ENCODE results near the gene PRPF6. TPM values are rescaled to one million over a fixed set of nuclear protein-coding genes. Genes with fewer than 3 reads are reported as not detected.

The PRPF6 gene
- total and polyA plus RNA-seq, 9 donors = 42.8 to 64.4 (median 57.6) TPM

DNA sequence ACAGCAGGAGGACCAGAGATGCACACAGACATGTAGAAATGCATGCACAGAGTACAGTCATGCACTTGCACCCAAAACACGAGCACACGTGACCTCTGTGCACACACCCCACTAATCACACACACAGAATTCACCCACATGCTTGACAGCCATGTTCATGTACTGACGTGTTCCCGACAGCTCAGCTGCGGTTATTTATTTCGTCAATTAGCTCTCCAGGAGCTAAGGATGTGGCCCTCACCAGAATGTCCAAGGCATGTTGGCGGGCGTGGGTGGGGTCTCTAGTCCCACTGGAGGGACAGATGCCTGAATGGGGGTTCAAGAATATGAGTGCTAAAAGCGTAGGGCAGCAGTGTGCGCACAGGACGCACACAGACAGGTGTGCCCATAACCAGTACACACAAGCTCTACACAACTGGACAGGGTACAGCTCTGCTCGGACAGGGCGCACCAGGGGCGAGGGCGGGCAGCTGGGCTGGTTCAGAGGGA, 571 bp upstream of the PRPF6 start:
- H3K27ac ChIP-seq (ENCODE audit: low read length) = peak overlapping the region; percentile 89
- peak overlapping the region; percentile 87 for H3K4me3 ChIP-seq (ENCODE audit: low read length)
- H3K27me3 ChIP-seq (ENCODE audit: control insufficient read depth, insufficient read depth, low read length) = no peaks in the 10 kb centered on the region
- no peaks in the 10 kb centered on the region for H3K9me3 ChIP-seq (replicated peaks; ENCODE audit: control insufficient read depth, low read depth, low read length)
- H3K36me3 ChIP-seq (ENCODE audit: control insufficient read depth, insufficient read depth, low read length) = peaks cover 29% of the 10 kb centered on the region
- peaks cover 34% of the 10 kb centered on the region for H3K4me1 ChIP-seq (ENCODE audit: control insufficient read depth, insufficient read depth, low read length)
- 85% methylated on average over 10 of the region's 15 CpGs for WGBS (ENCODE audit: insufficient coverage)
- no peak for DNase-seq

DNA sequence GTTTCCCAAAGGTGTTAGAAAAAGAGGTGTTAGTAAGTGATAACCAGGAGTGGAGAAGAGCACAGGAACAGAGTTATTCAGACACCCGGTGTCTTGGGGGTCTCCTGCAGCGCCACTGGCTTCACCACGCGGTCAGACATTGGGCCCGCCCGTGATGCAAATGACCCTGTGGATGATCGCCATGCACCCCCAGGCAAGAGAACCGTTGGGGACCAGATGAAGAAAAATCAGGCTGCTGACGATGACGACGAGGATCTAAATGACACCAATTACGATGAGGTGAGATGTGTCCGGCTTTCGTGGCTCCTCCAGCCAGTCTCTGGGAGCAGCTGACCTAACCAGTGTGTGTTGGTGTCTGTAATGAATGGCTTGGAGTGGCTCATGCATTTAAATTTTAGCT, 2.0 kb downstream of the PRPF6 start:
- H3K9me3 ChIP-seq (replicated peaks; ENCODE audit: control insufficient read depth, low read depth, low read length) = no peaks in the 10 kb centered on the region
- H3K27me3 ChIP-seq (ENCODE audit: control insufficient read depth, insufficient read depth, low read length) = no peaks in the 10 kb centered on the region
- peaks cover 43% of the 10 kb centered on the region for H3K36me3 ChIP-seq (ENCODE audit: control insufficient read depth, insufficient read depth, low read length)
- no peak overlapping the region for H3K4me3 ChIP-seq (ENCODE audit: low read length)
- H3K4me1 ChIP-seq (ENCODE audit: control insufficient read depth, insufficient read depth, low read length) = peaks cover 34% of the 10 kb centered on the region
- no peak for DNase-seq
- WGBS (ENCODE audit: insufficient coverage) = 87% methylated on average over 14 of the region's 14 CpGs
- no peak overlapping the region for H3K27ac ChIP-seq (ENCODE audit: low read length)

DNA sequence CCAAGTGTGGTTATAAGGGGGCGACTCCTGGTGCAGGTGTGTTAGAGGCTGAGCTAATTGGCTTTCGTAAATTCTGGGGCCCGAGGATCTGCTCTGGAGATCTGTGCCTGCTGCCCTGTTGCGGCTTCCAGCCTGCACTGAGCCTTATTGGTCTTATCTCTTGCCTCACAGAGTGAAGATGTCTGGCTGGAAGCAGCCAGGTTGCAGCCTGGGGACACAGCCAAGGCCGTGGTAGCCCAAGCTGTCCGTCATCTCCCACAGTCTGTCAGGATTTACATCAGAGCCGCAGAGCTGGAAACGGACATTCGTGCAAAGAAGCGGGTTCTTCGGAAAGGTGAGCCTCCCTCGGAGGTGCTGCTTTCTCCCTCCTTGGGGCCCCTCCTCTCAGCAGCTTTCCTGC, 20.0 kb downstream of the PRPF6 start:
- DNase-seq = no peak
- Histone ChIP-seq H3K9me3 (replicated peaks; ENCODE audit: control insufficient read depth, low read depth, low read length) (no peaks in the 10 kb centered on the region), H3K27ac (ENCODE audit: low read length) (no peak overlapping the region), H3K4me3 (ENCODE audit: low read length) (no peak overlapping the region), H3K27me3 (ENCODE audit: control insufficient read depth, insufficient read depth, low read length) (no peaks in the 10 kb centered on the region), H3K36me3 (ENCODE audit: control insufficient read depth, insufficient read depth, low read length) (peaks cover 69% of the 10 kb centered on the region), H3K4me1 (ENCODE audit: control insufficient read depth, insufficient read depth, low read length) (no peaks in the 10 kb centered on the region)
- 95% methylated on average over 6 of the region's 12 CpGs for WGBS (ENCODE audit: insufficient coverage)

DNA sequence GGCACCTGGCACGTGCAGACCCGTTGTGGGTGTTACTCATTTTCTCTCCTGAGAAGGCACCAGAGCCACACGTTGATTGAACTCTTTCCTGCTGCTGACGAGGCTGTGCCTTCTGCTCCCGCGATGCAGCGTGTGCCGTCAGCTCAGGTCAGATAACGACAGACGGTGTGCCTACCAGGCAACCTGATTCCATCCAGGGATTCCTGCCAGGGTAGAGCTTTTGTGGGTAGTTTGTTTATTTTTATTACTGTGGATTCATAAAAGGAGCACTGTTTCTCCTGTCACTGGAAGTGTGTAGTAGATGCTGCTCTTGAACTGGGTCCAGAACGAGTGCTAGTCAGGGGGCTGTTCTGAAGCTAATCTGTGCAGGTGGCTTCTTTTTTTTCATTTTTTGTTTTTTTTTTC, 20.7 kb downstream of the PRPF6 start:
- Histone ChIP-seq H3K27ac (ENCODE audit: low read length) (no peak overlapping the region), H3K36me3 (ENCODE audit: control insufficient read depth, insufficient read depth, low read length) (peaks cover 66% of the 10 kb centered on the region)

DNA sequence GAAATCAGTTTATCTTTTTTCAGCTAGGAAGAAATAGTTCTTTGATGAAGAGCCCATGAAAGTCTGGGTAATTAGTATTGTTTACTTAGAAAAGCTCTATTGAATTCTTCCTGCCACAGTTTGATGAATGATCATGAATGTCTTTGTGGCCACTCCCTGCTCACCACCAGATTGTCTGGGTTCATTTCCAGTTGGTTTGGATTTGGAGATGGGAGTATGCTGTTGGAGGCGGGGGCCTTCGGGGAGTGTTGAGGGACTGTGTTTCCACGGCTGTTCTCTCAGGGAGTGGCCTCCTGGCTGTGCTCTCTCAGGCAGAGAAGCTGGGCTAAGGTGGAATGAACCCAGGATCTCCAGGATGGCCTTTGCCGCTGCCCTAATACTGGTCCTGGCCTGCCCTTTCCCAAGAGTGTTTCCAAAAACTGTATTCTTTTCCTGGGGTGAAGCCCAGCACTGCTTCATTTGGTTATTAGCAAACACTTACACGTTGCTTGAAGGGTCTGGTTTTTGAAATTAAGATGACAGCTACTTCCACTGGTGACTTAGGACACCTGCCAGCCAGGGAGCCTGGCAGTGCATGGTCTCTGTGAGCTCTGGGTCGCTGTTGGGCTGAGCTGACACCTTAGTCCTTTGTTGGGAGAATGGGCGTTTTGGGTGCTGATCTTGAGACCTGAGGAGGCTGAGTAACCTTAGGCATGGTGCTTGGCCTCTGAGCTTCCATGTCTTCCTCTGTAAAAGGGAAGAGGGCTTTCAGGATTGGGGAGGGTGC, 23.2 kb downstream of the PRPF6 start:
- Histone ChIP-seq H3K27me3 (ENCODE audit: control insufficient read depth, insufficient read depth, low read length) (no peaks in the 10 kb centered on the region), H3K9me3 (replicated peaks; ENCODE audit: control insufficient read depth, low read depth, low read length) (peaks cover 2% of the 10 kb centered on the region), H3K4me3 (ENCODE audit: low read length) (no peak overlapping the region), H3K4me1 (ENCODE audit: control insufficient read depth, insufficient read depth, low read length) (no peaks in the 10 kb centered on the region), H3K36me3 (ENCODE audit: control insufficient read depth, insufficient read depth, low read length) (peaks cover 72% of the 10 kb centered on the region), H3K27ac (ENCODE audit: low read length) (no peak overlapping the region)
- no peak for DNase-seq
- WGBS (ENCODE audit: insufficient coverage) = 91% methylated on average over 5 of the region's 7 CpGs

More for the DNA sequence above, 20.7 kb downstream of the PRPF6 start:
- WGBS (ENCODE audit: insufficient coverage) = 84% methylated on average over 3 of the region's 11 CpGs
- Histone ChIP-seq H3K4me3 (ENCODE audit: low read length) (no peak overlapping the region), H3K4me1 (ENCODE audit: control insufficient read depth, insufficient read depth, low read length) (no peaks in the 10 kb centered on the region), H3K27me3 (ENCODE audit: control insufficient read depth, insufficient read depth, low read length) (no peaks in the 10 kb centered on the region), H3K9me3 (replicated peaks; ENCODE audit: control insufficient read depth, low read depth, low read length) (no peaks in the 10 kb centered on the region)
- no peak for DNase-seq

GRCh38 chr20:64005394-64005793, 24.5 kb downstream of the PRPF6 start:
- H3K27ac ChIP-seq (ENCODE audit: low read length) = no peak overlapping the region
- no peak overlapping the region for H3K4me3 ChIP-seq (ENCODE audit: low read length)
- WGBS (ENCODE audit: insufficient coverage) = 95% methylated on average over 6 of the region's 6 CpGs
- H3K9me3 ChIP-seq (replicated peaks; ENCODE audit: control insufficient read depth, low read depth, low read length) = peaks cover 2% of the 10 kb centered on the region
- H3K4me1 ChIP-seq (ENCODE audit: control insufficient read depth, insufficient read depth, low read length) = no peaks in the 10 kb centered on the region
- peaks cover 68% of the 10 kb centered on the region for H3K36me3 ChIP-seq (ENCODE audit: control insufficient read depth, insufficient read depth, low read length)
- H3K27me3 ChIP-seq (ENCODE audit: control insufficient read depth, insufficient read depth, low read length) = no peaks in the 10 kb centered on the region
- DNase-seq = no peak

DNA sequence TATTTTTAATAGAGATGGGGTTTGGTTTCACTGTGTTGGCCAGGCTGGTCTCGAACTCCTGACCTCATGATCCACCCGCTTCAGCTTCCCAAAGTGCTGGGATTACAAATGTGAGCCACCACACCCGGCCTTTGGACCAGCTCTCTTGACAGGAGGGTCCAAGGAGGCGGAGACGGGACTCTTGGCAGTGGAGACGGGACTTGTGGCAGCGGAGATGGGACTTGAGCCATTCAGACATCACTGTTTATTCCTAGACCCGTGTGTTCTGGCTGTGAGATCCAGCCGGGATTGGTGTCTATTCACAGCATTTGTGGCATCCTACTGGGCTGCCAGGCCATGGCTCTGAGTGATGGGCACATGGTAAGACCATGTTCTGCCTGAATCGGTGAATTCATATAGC, 25.6 kb downstream of the PRPF6 start:
- no peak overlapping the region for H3K27ac ChIP-seq (ENCODE audit: low read length)
- whole genome bisulfite sequencing (ENCODE audit: insufficient coverage) = 73% methylated on average over 9 of the region's 10 CpGs
- H3K36me3 ChIP-seq (ENCODE audit: control insufficient read depth, insufficient read depth, low read length) = peaks cover 69% of the 10 kb centered on the region
- H3K4me1 ChIP-seq (ENCODE audit: control insufficient read depth, insufficient read depth, low read length) = no peaks in the 10 kb centered on the region
- no peaks in the 10 kb centered on the region for H3K27me3 ChIP-seq (ENCODE audit: control insufficient read depth, insufficient read depth, low read length)
- H3K9me3 ChIP-seq (replicated peaks; ENCODE audit: control insufficient read depth, low read depth, low read length) = peaks cover 2% of the 10 kb centered on the region
- H3K4me3 ChIP-seq (ENCODE audit: low read length) = no peak overlapping the region
- DNase-seq = no peak

DNA sequence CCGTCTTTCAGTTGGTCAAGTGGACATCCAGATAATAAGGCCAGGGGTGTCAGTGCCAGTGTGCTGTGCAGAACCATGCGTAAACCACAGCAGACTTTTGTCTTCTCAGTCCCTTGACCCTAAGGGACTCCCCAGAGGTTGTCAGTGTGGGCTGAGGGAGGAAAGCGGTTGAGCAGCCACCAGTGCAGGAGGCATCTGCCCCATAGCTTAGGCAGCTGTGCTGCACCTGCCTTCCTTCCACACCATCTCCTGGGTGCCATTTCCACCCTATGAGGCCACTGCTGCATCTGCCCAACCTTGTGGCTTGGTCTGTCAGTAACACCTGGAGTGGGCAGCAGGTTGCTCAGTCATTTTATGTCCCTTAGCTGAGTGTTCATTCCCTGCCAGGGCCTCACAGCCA, 26.0 kb downstream of the PRPF6 start:
- Histone ChIP-seq H3K9me3 (replicated peaks; ENCODE audit: control insufficient read depth, low read depth, low read length) (peaks cover 2% of the 10 kb centered on the region), H3K36me3 (ENCODE audit: control insufficient read depth, insufficient read depth, low read length) (peaks cover 67% of the 10 kb centered on the region), H3K27ac (ENCODE audit: low read length) (no peak overlapping the region), H3K4me1 (ENCODE audit: control insufficient read depth, insufficient read depth, low read length) (no peaks in the 10 kb centered on the region), H3K4me3 (ENCODE audit: low read length) (no peak overlapping the region), H3K27me3 (ENCODE audit: control insufficient read depth, insufficient read depth, low read length) (no peaks in the 10 kb centered on the region)
- 100% methylated on average over 2 of the region's 3 CpGs for WGBS (ENCODE audit: insufficient coverage)
- no peak for DNase-seq

DNA sequence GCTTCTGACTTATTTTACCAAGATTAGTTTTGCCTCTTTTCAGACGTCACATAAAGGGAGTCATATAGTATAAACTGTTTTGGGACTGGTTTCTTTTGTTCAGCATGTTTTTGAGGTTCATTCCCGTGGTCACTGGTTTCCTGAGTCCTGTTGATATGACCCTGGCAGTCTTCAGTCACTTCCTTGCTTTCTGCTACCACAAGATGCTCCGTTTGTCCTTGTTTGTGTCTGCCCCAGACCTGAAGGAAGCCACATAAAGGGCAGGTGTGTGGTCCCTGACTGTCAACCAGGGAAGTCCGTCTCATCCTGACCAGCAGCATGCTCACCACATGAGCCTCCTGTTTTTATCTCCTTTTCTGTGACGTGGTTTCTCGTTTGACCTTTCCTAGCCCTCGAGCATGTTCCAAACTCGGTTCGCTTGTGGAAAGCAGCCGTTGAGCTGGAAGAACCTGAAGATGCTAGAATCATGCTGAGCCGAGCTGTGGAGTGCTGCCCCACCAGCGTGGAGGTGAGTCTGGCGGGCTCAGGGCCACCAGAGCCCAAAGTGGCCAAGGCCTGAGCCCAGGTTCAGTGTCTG, 29.0 kb downstream of the PRPF6 start:
- WGBS (ENCODE audit: insufficient coverage) = 95% methylated on average over 12 of the region's 13 CpGs
- Histone ChIP-seq H3K36me3 (ENCODE audit: control insufficient read depth, insufficient read depth, low read length) (peaks cover 64% of the 10 kb centered on the region), H3K27me3 (ENCODE audit: control insufficient read depth, insufficient read depth, low read length) (no peaks in the 10 kb centered on the region), H3K27ac (ENCODE audit: low read length) (no peak overlapping the region), H3K9me3 (replicated peaks; ENCODE audit: control insufficient read depth, low read depth, low read length) (peaks cover 2% of the 10 kb centered on the region), H3K4me1 (ENCODE audit: control insufficient read depth, insufficient read depth, low read length) (no peaks in the 10 kb centered on the region), H3K4me3 (ENCODE audit: low read length) (no peak overlapping the region)
- no peak for DNase-seq

DNA sequence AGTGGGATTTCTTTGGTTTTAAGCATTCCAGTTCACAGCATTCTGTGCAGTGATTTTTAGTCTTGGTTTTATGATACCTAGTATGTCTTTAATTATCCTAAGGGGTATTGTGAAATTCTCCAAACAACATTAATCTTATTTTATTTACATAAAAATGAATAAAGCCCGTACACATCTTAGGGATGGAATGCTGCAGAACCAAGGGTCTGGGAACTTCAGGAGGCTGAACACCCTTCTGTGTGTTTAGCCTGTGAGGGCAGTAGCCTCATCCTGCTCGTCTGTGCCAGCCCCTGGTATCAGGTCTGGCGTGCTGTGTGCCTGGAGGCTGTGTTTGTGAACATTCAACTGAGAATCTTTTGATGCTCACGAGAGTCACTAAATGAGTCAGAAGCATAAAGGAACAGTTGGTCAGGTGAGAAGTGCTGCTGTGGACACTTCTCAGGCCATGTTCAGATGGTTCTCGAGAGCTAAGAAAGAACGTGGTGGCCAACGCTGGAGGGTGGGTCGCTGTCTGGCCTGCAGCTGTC, 29.8 kb downstream of the PRPF6 start:
- no peak overlapping the region for H3K4me3 ChIP-seq (ENCODE audit: low read length)
- H3K27ac ChIP-seq (ENCODE audit: low read length) = no peak overlapping the region
- H3K4me1 ChIP-seq (ENCODE audit: control insufficient read depth, insufficient read depth, low read length) = no peaks in the 10 kb centered on the region
- H3K36me3 ChIP-seq (ENCODE audit: control insufficient read depth, insufficient read depth, low read length) = peaks cover 65% of the 10 kb centered on the region
- H3K27me3 ChIP-seq (ENCODE audit: control insufficient read depth, insufficient read depth, low read length) = no peaks in the 10 kb centered on the region
- WGBS (ENCODE audit: insufficient coverage) = 93% methylated on average over 8 of the region's 8 CpGs
- DNase-seq = no peak
- peaks cover 2% of the 10 kb centered on the region for H3K9me3 ChIP-seq (replicated peaks; ENCODE audit: control insufficient read depth, low read depth, low read length)
